GM06990 (cell line): ENCODE data around the gene UMODL1.

ENCODE experiments used
- DNase-seq: peaks from one replicate; pipeline ENCODE4 v3.0.0-alpha.2; 2011; ENCODE audit not compliant: insufficient read length; ENCODE audit errors: extremely low read depth
- H3K27me3 ChIP-seq: replicated peaks from 2 replicates; pipeline ENCODE4 v1.6.0; 2011; ENCODE audit warnings: low read length; ENCODE audit not compliant: control insufficient read depth, insufficient read depth
- H3K36me3 ChIP-seq: 2 replicates; pipeline ENCODE4 v1.5.1; 2011; ENCODE audit warnings: low read length; ENCODE audit not compliant: control insufficient read depth, insufficient read depth
- H3K4me3 ChIP-seq: replicated peaks from 2 replicates; pipeline ENCODE4 v1.5.1; 2011; ENCODE audit warnings: low read depth, mild to moderate bottlenecking, control low read depth, low read length
- CTCF ChIP-seq: IDR thresholded peaks from 2 replicates; pipeline ENCODE4 v1.5.1; 2011; ENCODE audit warnings: low read length, control low read depth, mild to moderate bottlenecking, inconsistent platforms; ENCODE audit not compliant: insufficient read depth, poor library complexity, severe bottlenecking

Gene UMODL1

DNA sequence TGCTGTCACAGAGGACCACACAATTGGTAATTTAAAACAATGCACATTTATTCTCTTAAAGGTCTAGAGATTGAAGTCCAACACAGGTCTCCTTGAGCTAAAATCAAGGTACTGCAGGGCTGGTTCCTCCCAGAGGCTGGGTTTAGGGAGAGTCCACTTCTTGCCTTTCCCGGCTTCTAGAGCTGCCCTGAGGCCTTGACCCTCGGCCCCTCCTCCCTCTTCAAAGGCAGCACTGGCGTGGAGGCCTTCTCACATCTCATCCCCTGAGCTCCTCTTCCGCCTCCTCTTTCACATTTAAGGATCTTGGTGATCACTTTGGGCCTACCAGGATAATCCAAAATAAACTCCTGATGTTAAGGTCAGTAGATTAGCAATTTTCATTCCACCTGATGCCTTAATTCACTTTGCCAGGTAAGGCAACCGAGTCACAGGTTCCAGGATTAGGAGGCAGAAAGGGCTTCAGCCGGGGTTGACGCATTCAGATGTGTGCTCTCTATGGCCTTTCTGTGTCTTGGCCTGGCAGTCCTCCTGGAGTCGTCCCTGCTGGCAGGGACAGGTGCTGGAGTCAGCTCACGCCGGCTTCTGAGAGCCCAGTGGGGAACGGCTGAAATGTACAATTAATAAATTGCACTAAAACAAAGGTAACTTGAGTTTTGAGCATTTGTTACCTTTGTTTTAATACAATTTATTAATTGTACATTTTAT lies 86.6 kb downstream of the UMODL1 start:
- Histone ChIP-seq H3K36me3 (no peaks in the 10 kb centered on the region), H3K27me3 (peaks cover 6% of the 10 kb centered on the region), H3K4me3 (no peak overlapping the region)
- no peak for TF ChIP-seq CTCF
- no peak for DNase-seq

- Histone ChIP-seq H3K36me3 (no peaks in the 10 kb centered on the region), H3K4me3 (no peak overlapping the region), H3K27me3 (peaks cover 5% of the 10 kb centered on the region)
- no peak for DNase-seq
- TF ChIP-seq CTCF: no peak
Measured at GRCh38 chr21:42158846-42159245, 87.7 kb downstream of the UMODL1 start.

DNA sequence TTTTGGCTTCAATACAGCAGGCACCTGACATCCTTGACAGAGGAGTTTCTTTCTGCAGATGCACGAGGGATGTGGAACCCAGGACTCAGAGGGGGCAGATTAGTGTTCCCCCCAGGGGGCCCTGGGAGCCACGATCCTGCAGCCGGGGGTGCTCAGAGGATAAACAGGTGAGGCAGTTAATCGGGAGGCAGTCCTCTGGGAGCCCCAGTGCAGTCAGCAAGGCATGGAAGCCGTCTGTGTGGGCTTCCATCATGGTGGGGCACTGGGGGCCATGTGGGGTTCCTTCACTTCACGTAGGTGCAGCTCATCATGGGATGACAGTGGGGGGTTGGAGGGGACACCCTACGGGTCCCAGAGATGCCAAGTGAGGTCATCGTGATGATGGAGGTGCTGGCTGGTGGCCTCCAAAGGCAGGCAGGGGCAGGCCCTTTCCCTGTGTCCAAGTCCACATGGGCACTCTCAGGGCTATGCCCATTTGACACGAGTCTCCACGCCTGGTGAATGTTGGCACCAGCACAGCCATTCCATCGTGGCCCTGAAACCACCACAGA lies 88.5 kb downstream of the UMODL1 start:
- no peak for DNase-seq
- Histone ChIP-seq H3K27me3 (peaks cover 5% of the 10 kb centered on the region), H3K4me3 (no peak overlapping the region), H3K36me3 (no peaks in the 10 kb centered on the region)
- TF ChIP-seq CTCF: no peak

DNA sequence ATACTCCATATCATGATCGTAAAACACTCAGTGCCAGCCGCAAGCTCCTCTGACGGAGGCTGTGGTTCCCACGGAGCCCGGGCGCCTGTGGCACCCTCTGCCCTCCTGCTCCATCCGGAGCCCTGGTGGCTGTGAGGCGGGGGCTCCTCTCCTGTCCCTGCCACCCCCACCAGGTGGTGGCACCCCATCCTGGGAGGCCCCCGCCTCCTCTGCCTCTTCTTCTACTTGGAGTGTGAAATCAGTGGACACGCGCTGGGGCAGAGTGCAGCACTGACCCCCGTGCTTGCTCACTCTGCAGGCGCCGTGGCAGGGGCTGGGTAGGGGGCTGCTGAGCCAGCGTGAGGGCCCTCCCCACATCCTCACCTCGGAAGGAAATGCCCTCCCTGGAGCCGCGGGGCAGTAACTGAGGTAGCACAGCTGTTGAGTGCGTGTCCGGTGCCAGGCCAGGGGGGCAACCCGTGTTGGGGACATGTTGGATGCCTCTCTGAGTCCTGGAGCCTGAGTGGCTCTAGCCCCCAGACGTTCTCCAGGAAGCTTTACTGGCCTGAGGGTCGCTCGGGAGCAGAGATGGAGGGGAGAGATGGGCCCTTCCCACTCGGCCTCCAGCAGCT lies 89.1 kb downstream of the UMODL1 start:
- Histone ChIP-seq H3K4me3 (no peak overlapping the region), H3K27me3 (peaks cover 5% of the 10 kb centered on the region), H3K36me3 (no peaks in the 10 kb centered on the region)
- no peak for TF ChIP-seq CTCF
- DNase-seq: no peak

DNA sequence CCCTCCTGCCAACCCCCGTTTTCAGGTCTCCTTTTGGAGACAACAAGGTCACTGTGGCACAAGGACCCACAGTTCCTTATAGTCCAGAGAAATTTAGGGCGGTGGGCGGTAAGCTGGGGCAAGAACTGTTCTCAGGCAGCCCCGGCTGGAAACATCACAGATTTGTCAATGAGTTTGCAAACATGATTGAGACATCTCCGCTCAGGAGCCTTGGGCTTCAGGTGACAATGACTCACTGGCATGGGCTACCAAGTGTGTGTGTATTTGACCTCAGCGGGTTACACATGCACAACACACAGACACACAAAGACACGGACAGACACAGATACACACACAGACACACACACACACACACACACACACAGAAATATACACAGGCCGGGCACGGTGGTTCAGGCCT lies 89.6 kb downstream of the UMODL1 start:
- Histone ChIP-seq H3K4me3 (no peak overlapping the region), H3K36me3 (no peaks in the 10 kb centered on the region), H3K27me3 (peaks cover 5% of the 10 kb centered on the region)
- DNase-seq: no peak
- TF ChIP-seq CTCF: no peak
